HepG2 (cell line): ENCODE data around the gene SH2D7. TPM values are rescaled to one million over a fixed set of nuclear protein-coding genes. Genes with fewer than 3 reads are reported as not detected.
A peak's percentile ranks its signal among the peaks of the same experiment; 100 is the strongest.
"Not testable (repeated sequence)": the region's sequence is repeated elsewhere in the genome, so short reads cannot be mapped to it uniquely, and the experiment has no call there.

Experiments used
- ATAC-seq: fragments of 200-7000 bp; cut with Tn5 transposase; 3 replicates; pipeline ENCODE4 v1.9.1; 2020; ENCODE audit warnings: mild to moderate bottlenecking, moderate library complexity
- BruUV-seq: library from RNA; stranded (reverse); fragments of 400-500 nt; replicated peaks from 2 replicates; lab custom pipeline; 2021; lab: Mats Ljungman, UMichigan
- CTCF ChIA-PET: fragments of 300-600 bp; formaldehyde crosslinking; extraction: SDS; loops from one replicate; lab custom pipeline; 2021; ENCODE audit warnings: low total read pairs, inconsistent platforms, low intra/inter-chr PET ratio; lab: Yijun Ruan, JAX
- POLR2A ChIA-PET: fragments of 350-600 bp; sonication (Branson Sonifier 250); formaldehyde crosslinking; loops from one replicate; lab custom pipeline; 2020; ENCODE audit warnings: antibody characterized with exemption, inconsistent platforms; lab: Yijun Ruan, JAX
- DNase-seq: peaks from one replicate; pipeline ENCODE4 v3.0.0-alpha.2; 2015; ENCODE audit warnings: low spot score
- FAIRE-seq: peaks from 3 replicates; lab custom pipeline; 2011; peaks lifted over from hg19 to GRCh38; lab: Jason Lieb, UNC
- H2AFZ ChIP-seq: one replicate; pipeline ENCODE4 v1.6.1; 2011; ENCODE audit warnings: low read length, inconsistent platforms
- H3K27ac ChIP-seq: fragments of 300-600 bp; 3 replicates; pipeline ENCODE4 v1.8.0; 2011; ENCODE audit warnings: mixed run types, mild to moderate bottlenecking, mixed read lengths, low read length, inconsistent platforms; ENCODE audit not compliant: insufficient read depth; ENCODE audit errors: extremely low read length
- H3K27me3 ChIP-seq, 2 experiments: fragments of 200-600 bp in 1 of 2; 2 replicates in 1 of 2; 3 replicates in 1 of 2; pipeline versions ENCODE4 v1.6.0 to v1.8.0; 2011; ENCODE audit warnings: low read length in 2 of 2, mild to moderate bottlenecking in 2 of 2, moderate library complexity in 2 of 2, inconsistent platforms in 1 of 2; ENCODE audit not compliant: insufficient read depth in 2 of 2, control insufficient read depth in 1 of 2
- H3K36me3 ChIP-seq, 2 experiments: fragments of 200-600 bp in 1 of 2; replicated peaks in 1 of 2; 2 replicates in 1 of 2; 3 replicates in 1 of 2; pipeline versions ENCODE4 v1.5.1 to v1.8.0; 2011; ENCODE audit warnings: low read length in 2 of 2, inconsistent platforms in 1 of 2; ENCODE audit not compliant: insufficient read depth in 2 of 2, control insufficient read depth in 1 of 2
- H3K4me1 ChIP-seq: 2 replicates; pipeline ENCODE4 v1.5.1; 2012; ENCODE audit warnings: low read length, inconsistent platforms; ENCODE audit not compliant: insufficient read depth
- H3K4me2 ChIP-seq: 2 replicates; pipeline ENCODE4 v1.6.0; 2011; ENCODE audit warnings: low read depth, low read length, inconsistent platforms
- H3K4me3 ChIP-seq, 3 experiments: fragments of 200-600 bp in 1 of 3; sonication (generic), shearing (Covaris generic) in 1 of 3; replicated peaks in 1 of 3; 2 replicates each; pipeline ENCODE4 v1.5.1; 2011 to 2016; ENCODE audit warnings: low read length in 3 of 3, inconsistent platforms in 2 of 3, low read depth in 2 of 3, mild to moderate bottlenecking in 2 of 3, control low read depth in 1 of 3, mixed read lengths in 1 of 3; ENCODE audit not compliant: insufficient read depth in 1 of 3
- H3K79me2 ChIP-seq: one replicate; pipeline ENCODE4 v1.6.1; 2011; ENCODE audit warnings: low read length, inconsistent platforms; ENCODE audit not compliant: insufficient read depth
- H3K9ac ChIP-seq: 2 replicates; pipeline ENCODE4 v1.6.0; 2011; ENCODE audit warnings: mild to moderate bottlenecking, low read depth, low read length, inconsistent platforms; ENCODE audit not compliant: insufficient read depth
- H3K9me3 ChIP-seq: 2 replicates; pipeline ENCODE4 v1.5.1; 2012; ENCODE audit warnings: mild to moderate bottlenecking, low read length
- H4K20me1 ChIP-seq: 2 replicates; pipeline ENCODE4 v1.6.0; 2011; ENCODE audit warnings: inconsistent platforms, mild to moderate bottlenecking, low read length, moderate library complexity; ENCODE audit not compliant: insufficient read depth
- AHR ChIP-seq: IDR thresholded peaks from 2 replicates; pipeline ENCODE4 v1.6.1; 2018; ENCODE audit warnings: missing genetic modification reagents, missing compliant biosample characterization
- DMAP1 ChIP-seq: IDR thresholded peaks from 2 replicates; pipeline ENCODE4 v1.6.1; 2016
- ESRRA ChIP-seq: sonication (generic); formaldehyde crosslinking; IDR thresholded peaks from 2 replicates; pipeline ENCODE4 v1.5.1; 2020; ENCODE audit warnings: mild to moderate bottlenecking, low read depth, missing genetic modification reagents
- EZH2 ChIP-seq: conservative IDR thresholded peaks from 2 replicates; pipeline ENCODE4 v1.6.1; 2012; ENCODE audit warnings: mild to moderate bottlenecking, low read depth, low read length, moderate library complexity
- FOXC1 ChIP-seq: sonication (generic); formaldehyde crosslinking; IDR thresholded peaks from 2 replicates; pipeline ENCODE4 v1.8.0; 2022; ENCODE audit warnings: mild to moderate bottlenecking, missing genetic modification reagents, borderline replicate concordance
- GABPB1 ChIP-seq: IDR thresholded peaks from 2 replicates; pipeline ENCODE4 v1.6.1; 2016; ENCODE audit warnings: mild to moderate bottlenecking, missing genetic modification reagents, moderate library complexity, missing compliant biosample characterization
- ISL2 ChIP-seq: sonication (generic); formaldehyde crosslinking; IDR thresholded peaks from 2 replicates; pipeline ENCODE4 v1.5.0; 2020; ENCODE audit warnings: missing genetic modification reagents
- MEF2D ChIP-seq: sonication (generic); formaldehyde crosslinking; IDR thresholded peaks from 2 replicates; pipeline ENCODE4 v1.5.1; 2020; ENCODE audit warnings: mild to moderate bottlenecking, missing genetic modification reagents
- MIXL1 ChIP-seq: IDR thresholded peaks from 2 replicates; pipeline ENCODE4 v1.6.1; 2016
- NCOA5 ChIP-seq: sonication (generic); formaldehyde crosslinking; IDR thresholded peaks from 2 replicates; pipeline ENCODE4 v1.4.0; 2020; ENCODE audit warnings: missing genetic modification reagents
- NFIC ChIP-seq: IDR thresholded peaks from 2 replicates; pipeline ENCODE4 v1.6.1; 2012; ENCODE audit warnings: mild to moderate bottlenecking, low read length, inconsistent platforms
- PAX8 ChIP-seq: sonication (generic); formaldehyde crosslinking; IDR thresholded peaks from 2 replicates; pipeline ENCODE4 v1.8.0; 2022; ENCODE audit warnings: mild to moderate bottlenecking, missing genetic modification reagents, borderline replicate concordance
- PRPF4 ChIP-seq: fragments of 200-400 bp; formaldehyde crosslinking; IDR thresholded peaks from 2 replicates; pipeline ENCODE4 v1.6.1; 2016; ENCODE audit warnings: low read length, low read depth; ENCODE audit not compliant: poor library complexity, severe bottlenecking
- RBFOX2 ChIP-seq: fragments of 200-400 bp; formaldehyde crosslinking; IDR thresholded peaks from 2 replicates; pipeline ENCODE4 v1.6.1; 2017; ENCODE audit warnings: low read depth, mild to moderate bottlenecking, low read length
- TGIF2 ChIP-seq: IDR thresholded peaks from 2 replicates; pipeline ENCODE4 v1.6.1; 2016; ENCODE audit warnings: control low read depth, missing compliant biosample characterization
- ZNF232 ChIP-seq: sonication (generic); formaldehyde crosslinking; IDR thresholded peaks from 2 replicates; pipeline ENCODE4 v1.4.0; 2020; ENCODE audit warnings: missing genetic modification reagents, borderline replicate concordance
- ZSCAN31 ChIP-seq: sonication (generic); formaldehyde crosslinking; IDR thresholded peaks from 2 replicates; pipeline ENCODE4 v1.5.0; 2020; ENCODE audit warnings: low read depth, mild to moderate bottlenecking, missing genetic modification reagents
- WGBS: methylation state at CpG from one replicate; pipeline ENCODE4 v1.1.6; 2017; ENCODE audit warnings: low lambda C conversion rate; 5-methylcytosine and 5-hydroxymethylcytosine counted together
- in situ Hi-C: cut with HindIII; loops from 2 replicates; pipeline ENCODE4 v1.10.0; 2017; ENCODE audit warnings: low pct_unique_long_range_greater_than_20kb; ENCODE audit not compliant: extremely low pct_ligation_motif_present
- intact Hi-C: fragments of 100-400 bp; cut with micrococcal nuclease; formaldehyde crosslinking; loops from one replicate; pipeline ENCODE4 v1.10.0; 2022; ENCODE audit not compliant: unreplicated experiment
- polyA plus RNA-seq, 8 experiments: library from polyadenylated mRNA; depleted of rRNA in 3 of 8; stranded (reverse) in 7 of 8; unstranded in 1 of 8; fragments of >200 nt; fragmentation: Illumina TruSeq in 4 of 8; extraction: Trizol in 4 of 8; gene quantifications; 2 replicates each; pipeline versions ENCODE4 v1.2.1 to v1.2.3, GENCODE V29; 2011 to 2016; ENCODE audit warnings: low read depth in 4 of 8, missing spikeins in 1 of 8, mixed read lengths in 1 of 8; ENCODE audit not compliant: insufficient read depth in 1 of 8
- total RNA-seq, 5 experiments: library from RNA; depleted of rRNA; stranded (reverse); fragments of >200 nt; fragmentation: Illumina TruSeq; extraction: Trizol; gene quantifications; 2 replicates each; pipeline ENCODE4 v1.2.3, GENCODE V29; 2016; ENCODE audit warnings: low read depth in 1 of 5
- TF ChIP-seq, protein P1 (sequence below): fragments of 450-650 bp; IDR thresholded peaks from 2 replicates; pipeline ENCODE4 v1.6.1; 2016

Gene SH2D7
- total and polyA plus RNA-seq, 2 of the 13 experiments (the other 11 are each of a cell fraction or from before 2014, with no cell fraction given) = not detected

- TF ChIP-seq AHR (CRISPR knock-in tag) (no peak), ZNF232 (CRISPR knock-in tag) (no peak), MIXL1 (CRISPR knock-in tag) (no peak), GABPB1 (CRISPR knock-in tag) (no peak), ZSCAN31 (0 out of 2 replicates have a peak, but pooled peaks have one; percentile 6), PAX8 (0 out of 2 replicates have a peak, but pooled peaks have one; percentile 56), NCOA5 (CRISPR knock-in tag) (no peak), ESRRA (CRISPR knock-in tag) (no peak), ISL2 (CRISPR knock-in tag) (no peak), PRPF4 (no peak), MEF2D (CRISPR knock-in tag) (no peak), EZH2 (no peak), FOXC1 (CRISPR knock-in tag) (peak; percentile 59; the same call in 1 of the 2 replicates), TGIF2 (no peak), DMAP1 (no peak), RBFOX2 (no peak), NFIC (no peak)
- TF ChIP-seq, protein P1, sequence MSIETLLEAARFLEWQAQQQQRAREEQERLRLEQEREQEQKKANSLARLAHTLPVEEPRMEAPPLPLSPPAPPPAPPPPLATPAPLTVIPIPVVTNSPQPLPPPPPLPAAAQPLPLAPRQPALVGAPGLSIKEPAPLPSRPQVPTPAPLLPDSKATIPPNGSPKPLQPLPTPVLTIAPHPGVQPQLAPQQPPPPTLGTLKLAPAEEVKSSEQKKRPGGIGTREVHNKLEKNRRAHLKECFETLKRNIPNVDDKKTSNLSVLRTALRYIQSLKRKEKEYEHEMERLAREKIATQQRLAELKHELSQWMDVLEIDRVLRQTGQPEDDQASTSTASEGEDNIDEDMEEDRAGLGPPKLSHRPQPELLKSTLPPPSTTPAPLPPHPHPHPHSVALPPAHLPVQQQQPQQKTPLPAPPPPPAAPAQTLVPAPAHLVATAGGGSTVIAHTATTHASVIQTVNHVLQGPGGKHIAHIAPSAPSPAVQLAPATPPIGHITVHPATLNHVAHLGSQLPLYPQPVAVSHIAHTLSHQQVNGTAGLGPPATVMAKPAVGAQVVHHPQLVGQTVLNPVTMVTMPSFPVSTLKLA = no peak
Measured at GRCh38 chr15:78149805-78150751, 57.7 kb downstream of the SH2D7 start (continued).

DNA sequence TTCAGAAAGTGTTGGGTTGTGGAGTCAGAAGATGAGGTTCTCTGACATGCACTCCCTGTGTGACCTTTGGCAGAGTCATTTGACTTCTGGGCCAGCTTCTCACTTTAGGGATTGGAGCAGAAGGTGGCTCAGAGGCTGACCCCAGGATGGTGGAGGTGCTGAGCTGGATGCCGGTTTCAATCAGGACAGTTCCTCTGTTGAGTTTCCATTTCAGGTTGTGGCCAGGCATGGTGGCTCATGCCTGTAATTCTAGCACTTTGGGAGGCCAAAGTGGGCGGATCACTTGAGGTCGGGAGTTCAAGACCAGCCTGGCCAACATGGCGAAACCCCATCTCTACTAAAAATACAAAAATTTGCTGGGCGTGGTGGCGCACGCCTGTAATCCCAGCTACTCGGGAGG lies 58.7 kb downstream of the SH2D7 start:
- H3K4me3 ChIP-seq, H3K9ac ChIP-seq, CTCF ChIA-PET, ATAC-seq, H3K27me3 ChIP-seq, H2AFZ ChIP-seq, intact Hi-C loops, H3K9me3 ChIP-seq, FAIRE-seq, POLR2A ChIA-PET, BruUV-seq, H4K20me1 ChIP-seq, H3K27ac ChIP-seq, H3K36me3 ChIP-seq, DNase-seq, in situ Hi-C loops: not testable (repeated sequence)
- peaks cover 15% of the 10 kb centered on the region for H3K79me2 ChIP-seq
- WGBS = 97% methylated on average over 8 of the region's 8 CpGs
- H3K4me2 ChIP-seq = peak overlapping the region; percentile 93; the same call in 1 of the 2 replicates
- peaks cover 26% of the 10 kb centered on the region for H3K4me1 ChIP-seq
